ENCODE data around the gene MEGF10.

GRCh38 chr5:127330116-127330515 lies 39.5 kb downstream of the MEGF10 start:
- no peak for TF ChIP-seq YY1 (IDR thresholded peaks at IDR 0.05; ENCODE audit: low read depth)
- TF ChIP-seq, protein P1, sequence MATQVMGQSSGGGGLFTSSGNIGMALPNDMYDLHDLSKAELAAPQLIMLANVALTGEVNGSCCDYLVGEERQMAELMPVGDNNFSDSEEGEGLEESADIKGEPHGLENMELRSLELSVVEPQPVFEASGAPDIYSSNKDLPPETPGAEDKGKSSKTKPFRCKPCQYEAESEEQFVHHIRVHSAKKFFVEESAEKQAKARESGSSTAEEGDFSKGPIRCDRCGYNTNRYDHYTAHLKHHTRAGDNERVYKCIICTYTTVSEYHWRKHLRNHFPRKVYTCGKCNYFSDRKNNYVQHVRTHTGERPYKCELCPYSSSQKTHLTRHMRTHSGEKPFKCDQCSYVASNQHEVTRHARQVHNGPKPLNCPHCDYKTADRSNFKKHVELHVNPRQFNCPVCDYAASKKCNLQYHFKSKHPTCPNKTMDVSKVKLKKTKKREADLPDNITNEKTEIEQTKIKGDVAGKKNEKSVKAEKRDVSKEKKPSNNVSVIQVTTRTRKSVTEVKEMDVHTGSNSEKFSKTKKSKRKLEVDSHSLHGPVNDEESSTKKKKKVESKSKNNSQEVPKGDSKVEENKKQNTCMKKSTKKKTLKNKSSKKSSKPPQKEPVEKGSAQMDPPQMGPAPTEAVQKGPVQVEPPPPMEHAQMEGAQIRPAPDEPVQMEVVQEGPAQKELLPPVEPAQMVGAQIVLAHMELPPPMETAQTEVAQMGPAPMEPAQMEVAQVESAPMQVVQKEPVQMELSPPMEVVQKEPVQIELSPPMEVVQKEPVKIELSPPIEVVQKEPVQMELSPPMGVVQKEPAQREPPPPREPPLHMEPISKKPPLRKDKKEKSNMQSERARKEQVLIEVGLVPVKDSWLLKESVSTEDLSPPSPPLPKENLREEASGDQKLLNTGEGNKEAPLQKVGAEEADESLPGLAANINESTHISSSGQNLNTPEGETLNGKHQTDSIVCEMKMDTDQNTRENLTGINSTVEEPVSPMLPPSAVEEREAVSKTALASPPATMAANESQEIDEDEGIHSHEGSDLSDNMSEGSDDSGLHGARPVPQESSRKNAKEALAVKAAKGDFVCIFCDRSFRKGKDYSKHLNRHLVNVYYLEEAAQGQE (IDR thresholded peaks at IDR 0.05; ENCODE audit: low read depth) = no peak
- TF ChIP-seq FOXM1 (IDR thresholded peaks at IDR 0.05; ENCODE audit: borderline replicate concordance, low read depth) = no peak
- no peak for TF ChIP-seq EP300 (IDR thresholded peaks at IDR 0.05; ENCODE audit: borderline replicate concordance)
- TF ChIP-seq USF1 (IDR thresholded peaks at IDR 0.05) = no peak
